Gastroesophageal sphincter (tissue), 3 donors: ENCODE data around the gene TTC7B.

Experiments
- POLR2A ChIP-seq, 2 donors: fragments of 450-650 bp; IDR thresholded peaks; one replicate each; pipeline ENCODE4 v1.6.1; 2017; ENCODE audit warnings: antibody characterized with exemption in 2 of 2, mild to moderate bottlenecking in 2 of 2, moderate library complexity in 1 of 2
- TF ChIP-seq, protein P1 (sequence below), 4 experiments: fragments of 200-600 bp in 2 of 4; fragments of 450-650 bp in 2 of 4; sonication (generic) in 1 of 4; IDR thresholded peaks; one replicate each; pipeline ENCODE4 v1.5.1; 2017 to 2019; ENCODE audit warnings: antibody characterized with exemption in 4 of 4, mild to moderate bottlenecking in 2 of 4, moderate library complexity in 2 of 4

DNA sequence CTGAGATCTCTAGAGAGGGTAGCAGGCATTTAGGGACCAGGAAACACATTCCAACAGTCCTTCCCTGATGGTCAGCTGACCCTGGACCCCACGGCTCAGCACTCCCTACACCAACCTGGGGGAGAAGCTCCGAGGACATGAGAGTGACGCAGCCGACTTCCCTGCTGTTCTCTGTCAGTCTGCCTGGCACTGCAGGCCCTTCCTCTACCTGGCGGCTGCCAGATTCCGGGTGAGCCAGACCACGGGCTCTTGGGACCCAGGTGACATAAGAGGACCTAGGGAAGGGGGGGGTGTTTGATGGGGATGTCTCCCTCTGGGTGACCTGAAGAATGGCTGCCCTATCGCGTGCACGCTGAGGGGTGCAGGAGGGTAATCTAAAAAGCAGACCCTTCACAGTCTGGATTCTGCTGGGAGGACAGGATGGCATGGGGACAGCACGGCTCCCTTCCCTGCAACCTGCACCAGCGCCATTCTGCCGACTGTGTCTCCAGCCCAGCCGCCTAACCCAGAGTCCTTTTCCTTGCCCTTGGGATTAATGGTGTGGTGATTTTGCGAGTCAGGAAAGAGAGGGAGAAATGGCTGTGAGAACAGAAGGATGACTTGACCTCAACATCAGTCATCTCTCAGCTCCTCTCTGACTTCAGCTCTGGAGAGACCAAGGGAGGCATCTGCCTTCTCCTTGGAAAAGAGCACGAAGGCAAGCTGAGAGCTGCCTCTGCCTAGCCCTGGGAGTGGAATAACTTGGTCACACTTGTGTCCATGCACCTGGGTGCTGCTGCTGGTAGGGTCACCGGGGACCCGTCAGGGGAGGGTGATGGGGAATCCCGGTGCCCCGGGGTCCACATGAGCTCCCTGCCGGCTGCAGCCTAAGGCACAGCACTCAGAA is 260.9 kb downstream of the TTC7B start:
- TF ChIP-seq, protein P1, sequence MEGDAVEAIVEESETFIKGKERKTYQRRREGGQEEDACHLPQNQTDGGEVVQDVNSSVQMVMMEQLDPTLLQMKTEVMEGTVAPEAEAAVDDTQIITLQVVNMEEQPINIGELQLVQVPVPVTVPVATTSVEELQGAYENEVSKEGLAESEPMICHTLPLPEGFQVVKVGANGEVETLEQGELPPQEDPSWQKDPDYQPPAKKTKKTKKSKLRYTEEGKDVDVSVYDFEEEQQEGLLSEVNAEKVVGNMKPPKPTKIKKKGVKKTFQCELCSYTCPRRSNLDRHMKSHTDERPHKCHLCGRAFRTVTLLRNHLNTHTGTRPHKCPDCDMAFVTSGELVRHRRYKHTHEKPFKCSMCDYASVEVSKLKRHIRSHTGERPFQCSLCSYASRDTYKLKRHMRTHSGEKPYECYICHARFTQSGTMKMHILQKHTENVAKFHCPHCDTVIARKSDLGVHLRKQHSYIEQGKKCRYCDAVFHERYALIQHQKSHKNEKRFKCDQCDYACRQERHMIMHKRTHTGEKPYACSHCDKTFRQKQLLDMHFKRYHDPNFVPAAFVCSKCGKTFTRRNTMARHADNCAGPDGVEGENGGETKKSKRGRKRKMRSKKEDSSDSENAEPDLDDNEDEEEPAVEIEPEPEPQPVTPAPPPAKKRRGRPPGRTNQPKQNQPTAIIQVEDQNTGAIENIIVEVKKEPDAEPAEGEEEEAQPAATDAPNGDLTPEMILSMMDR (IDR thresholded peaks at IDR 0.05), result no peak
- no peak for TF ChIP-seq POLR2A (IDR thresholded peaks at IDR 0.05)
